ENCODE measurements around the gene TMEM106B. TPM values are rescaled to one million over a fixed set of nuclear protein-coding genes. Genes with fewer than 3 reads are reported as not detected.

Gene TMEM106B
- total RNA-seq, 2 donors from 2014 or later: 17.3 to 22.8 TPM

DNA sequence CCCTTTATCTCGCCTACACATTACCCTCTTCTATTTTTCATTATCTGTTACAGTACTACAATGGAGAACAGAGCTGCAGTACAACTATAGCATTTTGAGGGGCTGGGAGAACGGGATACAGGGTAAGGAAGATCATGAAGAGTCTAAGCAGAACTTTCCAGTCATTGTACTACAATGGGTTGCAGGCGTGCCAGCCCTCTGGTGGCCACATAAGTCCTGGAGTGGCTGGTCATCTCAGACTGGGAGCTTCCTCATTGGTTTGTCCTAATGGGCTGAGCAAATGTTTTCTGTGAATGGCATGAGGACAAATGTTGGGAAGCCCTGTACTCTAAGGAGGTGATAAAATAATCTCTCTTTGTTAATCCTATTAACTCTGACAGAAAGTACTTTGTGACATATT, 33.0 kb downstream of the TMEM106B start:
- Mint-ChIP-seq H3K4me1 (no peaks in the 10 kb centered on the region), H3K27me3 (no peaks in the 10 kb centered on the region), H3K36me3 (ENCODE audit: low read depth) (no peaks in the 10 kb centered on the region), H3K27ac (no peak overlapping the region), H3K4me3 (no peak overlapping the region), H3K9me3 (no peaks in the 10 kb centered on the region)
- no peak for ATAC-seq (replicated peaks)

DNA sequence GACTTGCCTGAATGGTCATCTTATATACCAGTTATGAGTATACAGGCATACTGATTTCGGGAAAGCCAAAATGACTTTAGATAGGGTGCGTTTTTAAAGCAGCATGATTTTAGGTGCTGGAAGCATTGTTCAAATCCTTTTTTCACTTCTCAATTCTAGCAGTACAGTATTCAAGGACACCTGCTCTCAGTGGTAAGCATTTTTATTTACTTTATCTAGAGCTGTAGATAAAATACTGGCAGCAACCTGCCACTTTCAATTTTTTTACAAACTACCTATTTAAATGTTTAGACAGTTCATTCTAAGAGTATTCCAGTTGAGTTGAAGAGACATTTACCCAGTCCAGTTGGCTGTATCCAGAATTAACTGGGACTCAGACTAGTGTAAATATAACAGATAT, 33.6 kb downstream of the TMEM106B start:
- Mint-ChIP-seq H3K4me1 (no peaks in the 10 kb centered on the region), H3K9me3 (no peaks in the 10 kb centered on the region)
- no peak for ATAC-seq (replicated peaks)

DNA sequence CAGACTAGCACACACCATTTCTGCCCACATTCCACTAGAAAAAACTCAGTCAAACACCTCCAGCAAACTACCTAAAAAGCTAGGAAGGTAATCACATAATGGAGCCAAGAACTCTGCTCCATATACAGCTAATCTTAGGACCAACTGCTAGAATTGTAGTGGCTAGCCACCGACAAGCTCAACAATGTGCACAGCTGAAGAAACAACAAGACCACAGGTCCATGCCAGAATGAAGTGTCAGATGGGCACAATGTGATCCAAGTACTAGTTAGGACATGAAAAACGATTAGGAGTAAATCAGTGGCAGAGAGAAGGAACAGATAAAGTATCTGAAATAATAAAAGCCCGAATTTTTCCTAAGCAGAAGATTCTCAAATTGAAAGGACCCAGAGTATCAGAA, 38.6 kb downstream of the TMEM106B start:
- Mint-ChIP-seq H3K27me3 (no peaks in the 10 kb centered on the region), H3K9me3 (peaks cover 12% of the 10 kb centered on the region), H3K27ac (no peak overlapping the region), H3K4me1 (no peaks in the 10 kb centered on the region), H3K4me3 (no peak overlapping the region), H3K36me3 (ENCODE audit: low read depth) (no peaks in the 10 kb centered on the region)
- ATAC-seq (replicated peaks): no peak

More for the DNA sequence above, 33.6 kb downstream of the TMEM106B start:
- H3K36me3 Mint-ChIP-seq (ENCODE audit: low read depth): no peaks in the 10 kb centered on the region
- H3K27me3 Mint-ChIP-seq: no peaks in the 10 kb centered on the region
- no peak overlapping the region for H3K27ac Mint-ChIP-seq
- H3K4me3 Mint-ChIP-seq: no peak overlapping the region

DNA sequence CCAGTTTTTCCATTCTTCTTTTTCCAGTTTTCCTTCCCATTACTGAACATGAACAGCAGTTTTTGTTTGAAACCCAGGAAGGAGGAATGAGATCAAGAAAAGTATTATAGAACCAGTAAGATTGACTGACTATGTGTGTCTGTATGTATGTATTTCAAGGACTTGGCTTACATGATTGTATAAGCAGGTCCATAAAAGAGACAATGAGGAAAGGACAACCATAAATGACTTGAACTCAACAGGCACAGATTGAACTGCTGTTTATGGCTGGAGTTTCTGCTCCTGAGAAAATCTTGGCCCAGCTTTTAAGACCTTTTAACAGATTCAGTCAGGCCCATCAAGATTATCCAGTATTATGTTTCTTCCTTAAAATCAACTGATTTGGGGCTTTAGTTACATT, 39.1 kb downstream of the TMEM106B start:
- ATAC-seq (replicated peaks): no peak
- Mint-ChIP-seq H3K27ac (no peak overlapping the region), H3K4me1 (no peaks in the 10 kb centered on the region), H3K27me3 (no peaks in the 10 kb centered on the region), H3K36me3 (ENCODE audit: low read depth) (no peaks in the 10 kb centered on the region), H3K9me3 (peaks cover 12% of the 10 kb centered on the region), H3K4me3 (no peak overlapping the region)

DNA sequence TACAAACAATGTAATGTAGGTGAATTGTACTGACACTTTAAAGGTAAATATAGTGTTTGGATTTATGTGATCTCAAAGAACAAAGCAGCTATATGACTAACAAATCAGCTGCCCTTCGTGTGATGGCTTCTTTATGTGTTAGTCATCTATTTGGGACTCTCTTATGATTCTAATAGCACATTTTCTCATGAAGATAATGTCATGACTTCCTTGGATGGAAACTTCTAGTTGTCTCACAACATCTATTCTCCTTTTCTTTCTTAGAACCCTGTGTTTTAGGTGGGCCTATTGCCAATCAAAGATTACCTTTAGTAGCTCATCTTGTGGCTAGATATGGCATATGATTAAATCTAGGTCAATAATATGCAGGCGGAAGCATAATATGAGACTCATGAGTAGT, 45.0 kb downstream of the TMEM106B start:
- no peaks in the 10 kb centered on the region for H3K27me3 Mint-ChIP-seq
- H3K36me3 Mint-ChIP-seq (ENCODE audit: low read depth): no peaks in the 10 kb centered on the region
- H3K9me3 Mint-ChIP-seq: peaks cover 12% of the 10 kb centered on the region
- peak; percentile 38 for ATAC-seq (replicated peaks)
- no peak overlapping the region for H3K4me3 Mint-ChIP-seq
- peaks cover 10% of the 10 kb centered on the region for H3K4me1 Mint-ChIP-seq
- H3K27ac Mint-ChIP-seq: no peak overlapping the region

DNA sequence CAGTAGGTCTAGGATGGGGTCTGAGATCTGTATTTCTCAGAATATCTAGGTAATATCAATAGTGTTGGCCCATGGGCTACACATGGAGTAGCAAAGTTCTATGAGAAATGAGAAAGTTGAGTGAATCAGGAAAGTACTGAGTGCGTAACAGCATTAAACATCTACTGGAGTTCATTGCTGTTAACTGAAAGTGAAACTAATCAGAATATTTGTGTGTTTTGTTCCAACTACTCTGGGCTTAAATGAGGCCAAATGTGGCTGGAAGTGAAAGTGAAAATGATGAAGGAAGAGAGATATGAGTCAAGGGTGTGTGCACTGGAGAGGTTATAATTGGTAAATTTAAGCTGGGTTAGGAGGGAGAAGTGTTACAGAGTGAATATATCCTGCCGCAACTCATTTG, 46.5 kb downstream of the TMEM106B start:
- no peaks in the 10 kb centered on the region for H3K9me3 Mint-ChIP-seq
- peak; percentile 89 for ATAC-seq (replicated peaks)
- H3K27me3 Mint-ChIP-seq: no peaks in the 10 kb centered on the region
- no peak overlapping the region for H3K27ac Mint-ChIP-seq
- H3K4me1 Mint-ChIP-seq: peaks cover 10% of the 10 kb centered on the region
- no peak overlapping the region for H3K4me3 Mint-ChIP-seq
- no peaks in the 10 kb centered on the region for H3K36me3 Mint-ChIP-seq (ENCODE audit: low read depth)

DNA sequence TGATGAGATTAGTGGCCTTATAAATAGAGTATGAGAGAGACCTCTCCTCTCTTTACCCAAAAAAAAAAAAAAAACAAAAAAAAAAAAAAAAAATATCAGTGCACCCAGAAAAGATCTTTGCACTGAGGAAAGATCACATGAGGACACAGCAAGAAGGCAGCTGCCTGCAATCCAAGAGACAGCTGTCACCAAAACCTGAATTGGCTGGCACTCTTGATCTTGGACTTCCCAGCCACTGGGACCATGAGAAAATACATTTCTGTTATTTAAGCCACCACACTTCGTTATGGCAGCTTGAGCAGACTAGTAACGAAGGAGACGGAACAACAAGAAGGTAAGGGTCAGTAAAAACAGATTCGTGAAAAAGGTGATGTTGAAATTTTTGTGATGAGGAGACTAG, 47.0 kb downstream of the TMEM106B start:
- Mint-ChIP-seq H3K4me3 (no peak overlapping the region), H3K36me3 (ENCODE audit: low read depth) (no peaks in the 10 kb centered on the region), H3K4me1 (peaks cover 10% of the 10 kb centered on the region), H3K9me3 (no peaks in the 10 kb centered on the region), H3K27ac (no peak overlapping the region), H3K27me3 (no peaks in the 10 kb centered on the region)
- ATAC-seq (replicated peaks): no peak

DNA sequence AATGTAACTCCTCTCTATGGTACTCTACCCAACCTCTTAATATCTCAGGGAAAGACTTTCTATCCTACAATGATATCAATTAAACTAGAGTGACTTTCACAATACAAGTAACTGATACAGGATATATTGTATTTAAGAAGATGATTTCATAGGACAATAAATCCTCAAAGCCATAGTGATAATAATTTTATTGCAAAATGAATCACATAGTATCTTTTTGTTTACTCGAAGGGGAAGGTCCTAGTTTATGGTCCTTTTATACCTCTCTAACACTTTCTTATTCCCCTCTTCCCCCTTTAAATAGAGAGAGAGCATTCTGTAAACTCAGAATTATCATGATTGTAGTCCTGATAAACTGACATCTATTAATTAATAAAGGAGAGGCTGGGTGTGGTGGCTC, 56.4 kb downstream of the TMEM106B start:
- no peak overlapping the region for H3K4me3 Mint-ChIP-seq
- no peaks in the 10 kb centered on the region for H3K27me3 Mint-ChIP-seq
- H3K4me1 Mint-ChIP-seq: no peaks in the 10 kb centered on the region
- no peaks in the 10 kb centered on the region for H3K36me3 Mint-ChIP-seq (ENCODE audit: low read depth)
- H3K9me3 Mint-ChIP-seq: no peaks in the 10 kb centered on the region
- ATAC-seq (replicated peaks): no peak
- H3K27ac Mint-ChIP-seq: no peak overlapping the region

DNA sequence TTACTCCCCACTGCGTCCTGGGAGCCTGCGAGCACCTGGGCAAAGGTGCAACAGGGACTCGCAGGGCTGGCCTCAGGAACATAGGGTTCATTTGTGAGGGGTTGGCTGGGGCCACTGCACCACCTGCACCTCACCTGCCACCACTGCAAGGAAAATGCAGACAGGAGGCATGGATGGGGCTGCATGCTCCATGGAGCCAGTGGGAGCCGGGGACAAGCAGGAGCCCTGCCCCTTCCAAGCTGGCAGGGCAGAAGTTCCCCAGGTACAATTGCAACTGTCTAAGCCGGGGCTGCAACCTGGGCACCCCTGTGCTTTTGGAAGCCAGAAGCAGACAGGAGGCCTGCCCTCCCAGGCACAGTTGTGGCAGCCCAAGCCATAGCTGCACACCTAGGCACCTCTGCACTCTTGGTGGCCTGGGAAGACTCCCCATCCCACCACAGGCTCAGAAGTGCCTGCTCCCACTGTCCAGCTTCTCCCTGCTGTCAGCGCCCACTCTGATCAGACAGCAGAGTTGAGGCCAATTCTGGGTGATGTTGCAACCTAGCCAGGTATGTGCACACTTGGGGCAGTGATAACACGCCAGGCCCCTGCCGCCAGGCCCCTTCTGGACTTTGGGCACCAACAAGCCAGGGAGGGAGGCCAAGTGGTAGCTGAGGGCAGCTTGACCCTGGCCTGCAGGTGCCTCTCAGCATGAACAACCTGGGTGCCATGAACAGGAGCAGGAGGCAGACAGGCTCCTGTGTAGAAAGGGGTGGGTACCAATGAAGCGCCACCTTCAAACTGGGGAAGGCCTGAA, 58.2 kb downstream of the TMEM106B start:
- H3K4me3 Mint-ChIP-seq: no peak overlapping the region
- no peaks in the 10 kb centered on the region for H3K4me1 Mint-ChIP-seq
- no peaks in the 10 kb centered on the region for H3K36me3 Mint-ChIP-seq (ENCODE audit: low read depth)
- H3K27ac Mint-ChIP-seq: no peak overlapping the region
- H3K27me3 Mint-ChIP-seq: no peaks in the 10 kb centered on the region
- no peaks in the 10 kb centered on the region for H3K9me3 Mint-ChIP-seq
- ATAC-seq (replicated peaks): no peak

DNA sequence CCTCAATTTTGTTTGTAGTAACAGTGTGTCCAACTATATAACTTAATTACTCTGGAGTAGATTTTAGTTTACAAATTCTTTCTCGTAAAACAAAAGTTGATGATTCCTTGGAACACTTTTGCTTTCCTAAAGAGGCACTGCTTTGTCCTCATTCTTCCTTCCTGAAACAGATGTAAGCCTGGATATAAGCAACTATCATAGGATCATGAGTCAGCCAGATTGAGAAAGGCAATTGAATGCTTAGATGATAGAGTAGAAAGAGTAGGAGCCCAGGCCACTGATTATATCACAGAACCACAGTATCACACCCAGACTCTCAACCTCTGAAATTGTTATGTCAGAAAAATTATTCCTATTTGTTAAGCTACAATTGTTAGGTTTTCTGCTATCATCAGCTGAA, 69.9 kb downstream of the TMEM106B start:
- no peaks in the 10 kb centered on the region for H3K27me3 Mint-ChIP-seq
- no peak overlapping the region for H3K4me3 Mint-ChIP-seq
- H3K9me3 Mint-ChIP-seq: peaks cover 8% of the 10 kb centered on the region
- no peaks in the 10 kb centered on the region for H3K4me1 Mint-ChIP-seq
- H3K27ac Mint-ChIP-seq: no peak overlapping the region
- no peaks in the 10 kb centered on the region for H3K36me3 Mint-ChIP-seq (ENCODE audit: low read depth)
- ATAC-seq (replicated peaks): no peak

DNA sequence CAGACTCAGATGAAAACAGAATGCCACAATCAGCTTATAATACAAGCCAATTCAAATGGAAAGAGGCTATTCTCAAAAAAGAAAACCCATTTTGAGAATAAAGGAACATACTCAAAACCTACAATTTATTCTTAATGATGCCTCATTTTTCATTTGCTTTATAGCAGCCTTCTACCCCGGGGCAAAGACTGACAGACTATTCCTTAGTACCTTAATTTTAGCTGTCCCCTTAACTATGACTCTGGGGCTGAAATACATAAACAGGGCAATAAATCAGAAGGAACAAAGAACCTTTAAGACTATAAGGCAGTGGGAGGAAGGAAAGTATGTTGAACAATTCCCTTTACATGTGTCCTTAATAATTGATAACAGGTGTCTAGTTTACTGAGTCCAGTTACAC, 76.8 kb downstream of the TMEM106B start:
- H3K9me3 Mint-ChIP-seq: peaks cover 4% of the 10 kb centered on the region
- no peaks in the 10 kb centered on the region for H3K27me3 Mint-ChIP-seq
- H3K27ac Mint-ChIP-seq: no peak overlapping the region
- ATAC-seq (replicated peaks): no peak
- no peaks in the 10 kb centered on the region for H3K36me3 Mint-ChIP-seq (ENCODE audit: low read depth)
- no peak overlapping the region for H3K4me3 Mint-ChIP-seq
- no peaks in the 10 kb centered on the region for H3K4me1 Mint-ChIP-seq

DNA sequence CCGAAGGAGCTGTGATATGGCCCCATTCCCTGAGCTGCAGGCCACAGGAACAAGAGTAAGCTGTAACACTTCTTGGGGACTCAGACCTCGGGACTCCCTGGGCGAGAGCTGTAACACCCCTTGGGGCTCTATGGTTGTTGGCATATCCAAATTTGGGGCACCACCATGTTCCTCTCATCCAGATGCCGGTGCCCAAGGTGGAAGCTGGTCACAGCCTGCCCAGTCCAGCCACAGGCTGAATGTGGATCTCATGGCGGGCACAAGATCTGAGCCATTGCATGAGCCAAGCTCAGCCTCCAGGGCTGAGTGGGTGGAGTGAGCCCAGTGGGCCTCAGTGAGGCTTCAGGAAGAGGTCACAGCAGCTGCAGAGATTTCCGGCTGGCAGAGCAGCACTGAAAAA, 78.9 kb downstream of the TMEM106B start:
- Mint-ChIP-seq H3K36me3 (ENCODE audit: low read depth) (no peaks in the 10 kb centered on the region), H3K4me1 (no peaks in the 10 kb centered on the region), H3K9me3 (peaks cover 4% of the 10 kb centered on the region), H3K27me3 (no peaks in the 10 kb centered on the region), H3K27ac (no peak overlapping the region), H3K4me3 (no peak overlapping the region)
- no peak for ATAC-seq (replicated peaks)

DNA sequence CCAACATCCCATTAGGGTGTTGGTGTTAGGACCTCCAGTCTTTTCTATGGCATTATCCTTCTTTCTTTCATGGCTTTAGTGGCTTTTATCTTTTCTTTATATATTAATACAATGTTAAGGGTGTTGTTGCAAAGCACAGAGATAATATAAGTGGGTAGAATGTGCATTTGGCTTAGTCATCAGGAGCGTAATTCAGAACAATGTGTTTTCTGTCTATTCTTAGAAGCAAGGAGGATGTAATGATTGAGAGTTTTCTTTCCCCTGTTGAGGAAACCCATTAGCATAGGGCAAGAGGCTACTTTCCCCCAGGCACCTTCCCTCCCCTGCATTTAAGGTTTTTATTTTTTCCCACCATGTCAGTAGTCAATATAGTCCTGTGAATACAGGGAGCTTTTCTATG, 79.7 kb downstream of the TMEM106B start:
- Mint-ChIP-seq H3K4me3 (no peak overlapping the region), H3K9me3 (peaks cover 4% of the 10 kb centered on the region), H3K4me1 (no peaks in the 10 kb centered on the region), H3K27me3 (no peaks in the 10 kb centered on the region), H3K27ac (no peak overlapping the region), H3K36me3 (ENCODE audit: low read depth) (no peaks in the 10 kb centered on the region)
- ATAC-seq (replicated peaks): no peak

DNA sequence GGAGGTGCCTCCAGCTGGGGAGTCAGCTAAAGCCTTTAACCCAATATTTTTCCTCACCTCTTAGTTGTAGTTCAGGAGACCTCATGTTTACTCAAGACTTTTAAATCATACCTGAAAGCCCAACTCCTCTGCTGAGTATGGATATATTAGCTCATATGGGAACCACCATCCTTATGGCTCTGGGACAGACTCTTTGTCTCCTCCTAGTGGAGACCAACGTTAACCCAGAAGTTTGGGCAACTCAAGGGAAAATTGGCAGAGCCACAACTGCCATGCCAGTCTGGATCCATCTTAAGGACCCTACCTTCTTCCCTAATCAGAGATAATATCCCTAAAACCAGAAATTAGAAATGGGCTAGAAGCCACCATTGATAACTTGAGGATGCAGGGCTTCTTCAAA, 80.8 kb downstream of the TMEM106B start:
- Mint-ChIP-seq H3K36me3 (ENCODE audit: low read depth) (no peaks in the 10 kb centered on the region), H3K4me3 (no peak overlapping the region), H3K27me3 (no peaks in the 10 kb centered on the region), H3K9me3 (peaks cover 4% of the 10 kb centered on the region), H3K4me1 (no peaks in the 10 kb centered on the region), H3K27ac (no peak overlapping the region)
- ATAC-seq (replicated peaks): peak; percentile 52

Measured in activated T-helper 17 cell treated with anti-CD3 and anti-CD28 coated beads, Interleukin-2, amount 50 U/mL, for 72 hours (primary cell).